Effector CD4-positive, alpha-beta T cell (primary cell): ENCODE measurements around the gene USP43.

Experiments
- DNase-seq: peaks from one replicate; pipeline ENCODE4 v3.0.0-alpha.2; 2020

The USP43 gene

GRCh38 chr17:9715503-9716016 lies 70.2 kb downstream of the USP43 start:
- no peak for DNase-seq

GRCh38 chr17:9725575-9725974 lies 80.3 kb downstream of the USP43 start:
- DNase-seq = no peak

GRCh38 chr17:9726291-9726690 lies 81.0 kb downstream of the USP43 start:
- DNase-seq = no peak

- no peak for DNase-seq
Observed at GRCh38 chr17:9728005-9728404, 82.7 kb downstream of the USP43 start.

GRCh38 chr17:9728564-9728963 lies 83.2 kb downstream of the USP43 start:
- DNase-seq = no peak

- DNase-seq = no peak
Observed at GRCh38 chr17:9729034-9729650, 83.8 kb downstream of the USP43 start.

GRCh38 chr17:9729735-9730420 lies 84.6 kb downstream of the USP43 start:
- DNase-seq = no peak

- no peak for DNase-seq
Observed at GRCh38 chr17:9750524-9750923, 105.2 kb downstream of the USP43 start.

- no peak for DNase-seq
Observed at GRCh38 chr17:9755083-9755482, 109.8 kb downstream of the USP43 start.

GRCh38 chr17:9760266-9760665 lies 114.9 kb downstream of the USP43 start:
- no peak for DNase-seq

- no peak for DNase-seq
Observed at GRCh38 chr17:9763643-9764042, 118.3 kb downstream of the USP43 start.

- no peak for DNase-seq
Observed at GRCh38 chr17:9765322-9765721, 120.0 kb downstream of the USP43 start.

- DNase-seq = no peak
Observed at GRCh38 chr17:9766970-9767369, 121.7 kb downstream of the USP43 start.

- DNase-seq = no peak
Observed at GRCh38 chr17:9767432-9767991, 122.2 kb downstream of the USP43 start.

GRCh38 chr17:9768381-9768934 lies 123.1 kb downstream of the USP43 start:
- DNase-seq = no peak

- no peak for DNase-seq
Observed at GRCh38 chr17:9769036-9769695, 123.8 kb downstream of the USP43 start.

- no peak for DNase-seq
Observed at GRCh38 chr17:9771465-9771864, 126.1 kb downstream of the USP43 start.

GRCh38 chr17:9772658-9773057 lies 127.3 kb downstream of the USP43 start:
- no peak for DNase-seq

GRCh38 chr17:9776911-9777310 lies 131.6 kb downstream of the USP43 start:
- DNase-seq = no peak
